ENCODE measurements around the gene AARS2. TPM values are rescaled to one million over a fixed set of nuclear protein-coding genes. Genes with fewer than 3 reads are reported as not detected.
A peak's percentile ranks its signal among the peaks of the same experiment; 100 is the strongest.

The AARS2 gene
- total RNA-seq, 3 donors from 2014 or later = 12.5 to 21.1 (median 15.9) TPM

GRCh38 chr6:44306710-44307109 is 6.4 kb downstream of the AARS2 start:
- Histone ChIP-seq H3K4me1 (ENCODE audit: low read depth) (peaks cover 5% of the 10 kb centered on the region), H3K9me3 (no peaks in the 10 kb centered on the region), H3K36me3 (ENCODE audit: low read depth) (no peaks in the 10 kb centered on the region), H3K4me3 (no peak overlapping the region)
- intact Hi-C loops (cut with DNase I, micrococcal nuclease) = no loop called here
- ATAC-seq (no peak), DNase-seq (no peak)
- TF ChIP-seq CTCF (IDR thresholded peaks at IDR 0.05) = no peak

GRCh38 chr6:44305200-44305725 is 7.9 kb downstream of the AARS2 start:
- intact Hi-C loops (cut with DNase I, micrococcal nuclease) = no loop called here
- no peak for TF ChIP-seq CTCF (IDR thresholded peaks at IDR 0.05)
- Histone ChIP-seq H3K4me1 (ENCODE audit: low read depth) (peaks cover 3% of the 10 kb centered on the region), H3K36me3 (ENCODE audit: low read depth) (no peaks in the 10 kb centered on the region), H3K4me3 (no peak overlapping the region), H3K9me3 (no peaks in the 10 kb centered on the region)
- no peak for ATAC-seq
- no peak for DNase-seq

- DNase-seq (peak in 1 of 3 donors; percentile 32), ATAC-seq (peak; percentile 61)
- intact Hi-C loops (cut with DNase I, micrococcal nuclease) = no loop called here
- H3K9me3 ChIP-seq = no peaks in the 10 kb centered on the region
- no peaks in the 10 kb centered on the region for H3K36me3 ChIP-seq (ENCODE audit: low read depth)
- H3K4me1 ChIP-seq (ENCODE audit: low read depth) = no peaks in the 10 kb centered on the region
- no peak overlapping the region for H3K4me3 ChIP-seq
- TF ChIP-seq CTCF (IDR thresholded peaks at IDR 0.05) = peak; percentile 58
These were observed 8.6 kb downstream of the AARS2 start for GRCh38 chr6:44304282-44305199.

- DNase-seq (no peak), ATAC-seq (no peak)
- H3K4me3 ChIP-seq = no peak overlapping the region
- H3K4me1 ChIP-seq (ENCODE audit: low read depth) = no peaks in the 10 kb centered on the region
- no peaks in the 10 kb centered on the region for H3K36me3 ChIP-seq (ENCODE audit: low read depth)
- intact Hi-C loops (cut with DNase I, micrococcal nuclease) = no loop called here
- H3K9me3 ChIP-seq = no peaks in the 10 kb centered on the region
- no peak for TF ChIP-seq CTCF (IDR thresholded peaks at IDR 0.05)
These were observed 9.3 kb downstream of the AARS2 start for GRCh38 chr6:44303842-44304241.

GRCh38 chr6:44302856-44303255 is 10.3 kb downstream of the AARS2 start:
- DNase-seq = no peak

More at GRCh38 chr6:44302856-44303255, 10.3 kb downstream of the AARS2 start:
- H3K36me3 ChIP-seq (ENCODE audit: low read depth) = no peaks in the 10 kb centered on the region
- intact Hi-C loops (cut with DNase I, micrococcal nuclease) = no loop called here
- no peak for TF ChIP-seq CTCF (IDR thresholded peaks at IDR 0.05)
- H3K9me3 ChIP-seq = no peaks in the 10 kb centered on the region
- no peak for ATAC-seq
- peaks cover 1% of the 10 kb centered on the region for H3K4me1 ChIP-seq (ENCODE audit: low read depth)
- no peak overlapping the region for H3K4me3 ChIP-seq

All from mucosa of descending colon (tissue), 3 donors.